ENCODE results near the gene DSE.

DNA sequence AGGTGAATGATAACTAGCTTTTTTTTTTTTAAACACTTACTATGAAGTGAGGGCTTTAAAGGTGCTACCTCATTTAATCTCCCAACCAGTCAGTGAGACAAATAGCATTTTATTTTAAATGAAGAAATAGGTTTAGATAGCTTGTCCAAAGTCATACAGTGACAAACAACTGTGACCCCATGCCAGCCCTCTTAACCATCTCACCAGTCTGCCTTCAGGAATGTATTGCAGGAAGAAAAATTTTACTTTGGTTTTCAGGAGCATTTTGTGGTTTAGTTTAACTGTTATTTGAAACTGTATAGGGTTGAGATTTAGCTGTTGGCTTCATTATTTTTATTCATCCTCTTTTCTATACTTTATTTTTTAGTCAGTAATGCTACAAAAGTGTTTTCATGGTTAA, 18.6 kb downstream of the DSE start:
- TF ChIP-seq CTCF (conservative IDR thresholded peaks at IDR 0.05 in 1 of 2, IDR thresholded peaks at IDR 0.05 in 1 of 2; ENCODE audit: low read depth in 1 of 2, low read length in 2 of 2) (no peak), EZH2 (IDR thresholded peaks at IDR 0.05; ENCODE audit: low read length, missing control alignments) (no peak)
